ENCODE data around the gene SELPLG.

GRCh38 chr12:108664338-108665258 is 30.9 kb upstream of the SELPLG start:
- TF ChIP-seq CTCF (IDR thresholded peaks at IDR 0.05), result peak; percentile 88 to 98 (median 96)
- peak in 1 of 2 donors; percentile 28 for TF ChIP-seq POLR2A (IDR thresholded peaks at IDR 0.05)
